SU-DHL-6 (cell line): Measurements from ENCODE around the gene HP.
"Not testable (repeated sequence)": the region's sequence is repeated elsewhere in the genome, so short reads cannot be mapped to it uniquely, and the experiment has no call there.

ENCODE experiments used
- CTCF ChIP-seq: fragments of 200-600 bp; sonication (generic); IDR thresholded peaks from one replicate; pipeline ENCODE4 v1.5.1; 2017; ENCODE audit warnings: antibody characterized with exemption, mild to moderate bottlenecking, low read length, moderate library complexity; ENCODE audit not compliant: insufficient read depth, poor library complexity, severe bottlenecking
- EZH2phosphoT487 ChIP-seq: fragments of 200-600 bp; sonication (generic), shearing (Covaris generic); conservative IDR thresholded peaks from 2 replicates; pipeline ENCODE4 v1.6.1; 2018; ENCODE audit warnings: mild to moderate bottlenecking, antibody characterized with exemption, low read length, moderate library complexity, mixed read lengths

GRCh38 chr16:72076991-72077706, 22.8 kb downstream of the HP start:
- TF ChIP-seq CTCF, EZH2phosphoT487: not testable (repeated sequence)
